Fibroblast of lung (primary cell): ENCODE measurements around the gene TAS2R43. TPM values are rescaled to one million over a fixed set of nuclear protein-coding genes. Genes with fewer than 3 reads are reported as not detected.

ENCODE experiments used
- DNase-seq, 2 donors: peaks; one replicate each; pipeline versions ENCODE4 v3.0.0 to v3.0.0-alpha.2; 2010; ENCODE audit warnings: low read depth in 2 of 2
- H2AFZ ChIP-seq: 2 replicates; pipeline ENCODE4 v1.5.1; 2012; ENCODE audit warnings: low read length, control low read depth, inconsistent platforms
- H3K27ac ChIP-seq: 2 replicates; pipeline ENCODE4 v1.5.1; 2011; ENCODE audit warnings: low read length, control low read depth; ENCODE audit not compliant: insufficient read depth
- H3K27me3 ChIP-seq: 2 replicates; pipeline ENCODE4 v1.5.1; 2011; ENCODE audit warnings: mild to moderate bottlenecking, low read length; ENCODE audit not compliant: control insufficient read depth, insufficient read depth
- H3K36me3 ChIP-seq: 2 replicates; pipeline ENCODE4 v1.5.1; 2011; ENCODE audit warnings: low read length; ENCODE audit not compliant: control insufficient read depth, insufficient read depth
- H3K4me1 ChIP-seq: 2 replicates; pipeline ENCODE4 v1.5.1; 2011; ENCODE audit warnings: low read length; ENCODE audit not compliant: control insufficient read depth, insufficient read depth; ENCODE audit errors: extremely low read depth
- H3K4me2 ChIP-seq: 2 replicates; pipeline ENCODE4 v1.5.1; 2011; ENCODE audit warnings: low read length, control low read depth; ENCODE audit not compliant: insufficient read depth; ENCODE audit errors: extremely low read depth
- H3K4me3 ChIP-seq, 4 experiments: fragments of 200-600 bp in 1 of 4; sonication (generic) in 1 of 4; replicated peaks in 1 of 4; 2 replicates each; pipeline ENCODE4 v1.5.1; 2011 to 2016; ENCODE audit warnings: low read length in 4 of 4, low read depth in 3 of 4, mild to moderate bottlenecking in 3 of 4, control low read depth in 2 of 4, inconsistent platforms in 1 of 4, mixed read lengths in 1 of 4; ENCODE audit not compliant: insufficient read depth in 1 of 4; ENCODE audit errors: control extremely low read depth in 1 of 4
- H3K79me2 ChIP-seq: 2 replicates; pipeline ENCODE4 v1.5.1; 2012; ENCODE audit warnings: mild to moderate bottlenecking, low read length, inconsistent platforms; ENCODE audit not compliant: control insufficient read depth, insufficient read depth
- H3K9ac ChIP-seq: 2 replicates; pipeline ENCODE4 v1.5.1; 2011; ENCODE audit warnings: mild to moderate bottlenecking, low read length, control low read depth; ENCODE audit not compliant: insufficient read depth
- H3K9me3 ChIP-seq: 2 replicates; pipeline ENCODE4 v1.5.1; 2012; ENCODE audit warnings: low read depth, low read length; ENCODE audit not compliant: control insufficient read depth, insufficient read depth
- H4K20me1 ChIP-seq: 2 replicates; pipeline ENCODE4 v1.5.1; 2011; ENCODE audit warnings: low read length; ENCODE audit not compliant: control insufficient read depth, insufficient read depth; ENCODE audit errors: extremely low read depth
- CTCF ChIP-seq, 2 donors: IDR thresholded peaks in 1 of 2; conservative IDR thresholded peaks in 1 of 2; 1 replicate in 1 of 2; 2 replicates in 1 of 2; pipeline ENCODE4 v1.5.1; 2011 to 2012; ENCODE audit warnings: low read length in 2 of 2, control low read depth in 1 of 2, inconsistent platforms in 1 of 2, low read depth in 1 of 2, mild to moderate bottlenecking in 1 of 2
- EZH2 ChIP-seq: IDR thresholded peaks from 2 replicates; pipeline ENCODE4 v1.5.1; 2012; ENCODE audit warnings: low read length, control low read depth, mild to moderate bottlenecking; ENCODE audit errors: missing control alignments
- polyA plus RNA-seq, 2 donors: library from polyadenylated mRNA; depleted of rRNA in 1 of 2; stranded (reverse) in 1 of 2; unstranded in 1 of 2; fragments of >200 nt; gene quantifications; 2 replicates each; pipeline ENCODE4 v1.2.1, GENCODE V29; 2011 to 2012; ENCODE audit warnings: missing spikeins in 1 of 2
- total RNA-seq: library from RNA; depleted of rRNA; stranded (reverse); fragments of >200 nt; gene quantifications from 2 replicates; pipeline ENCODE4 v1.2.1, GENCODE V29; 2014

Gene TAS2R43
- total and polyA plus RNA-seq, 2 donors (not counting 1 experiment from before 2014, with no cell fraction given), result 0.99 TPM; not detected in 1

GRCh38 chr12:11089246-11089645, 2.9 kb downstream of the TAS2R43 start:
- H3K79me2 ChIP-seq, result no peaks in the 10 kb centered on the region
- H4K20me1 ChIP-seq, result no peaks in the 10 kb centered on the region
- no peak overlapping the region for H3K27ac ChIP-seq
- H2AFZ ChIP-seq, result no peak overlapping the region
- no peaks in the 10 kb centered on the region for H3K4me1 ChIP-seq
- H3K4me2 ChIP-seq, result no peak overlapping the region
- no peak overlapping the region for H3K4me3 ChIP-seq
- H3K27me3 ChIP-seq, result no peaks in the 10 kb centered on the region
- no peak for TF ChIP-seq CTCF (conservative IDR thresholded peaks at IDR 0.05 in 1 of 2, IDR thresholded peaks at IDR 0.05 in 1 of 2; ENCODE audit: low read depth in 1 of 2, low read length in 2 of 2)
- TF ChIP-seq EZH2, result no peak
- no peaks in the 10 kb centered on the region for H3K9me3 ChIP-seq
- H3K9ac ChIP-seq, result no peak overlapping the region
- H3K36me3 ChIP-seq, result no peaks in the 10 kb centered on the region
- no peak for DNase-seq

- no peaks in the 10 kb centered on the region for H3K36me3 ChIP-seq
- H3K9me3 ChIP-seq, result no peaks in the 10 kb centered on the region
- no peak overlapping the region for H2AFZ ChIP-seq
- H3K9ac ChIP-seq, result no peak overlapping the region
- no peak overlapping the region for H3K4me2 ChIP-seq
- H3K4me3 ChIP-seq, result no peak overlapping the region
- H3K4me1 ChIP-seq, result no peaks in the 10 kb centered on the region
- H3K27me3 ChIP-seq, result no peaks in the 10 kb centered on the region
- peak in 1 of 2 donors; percentile 20 for DNase-seq
- TF ChIP-seq CTCF (conservative IDR thresholded peaks at IDR 0.05 in 1 of 2, IDR thresholded peaks at IDR 0.05 in 1 of 2; ENCODE audit: low read depth in 1 of 2, low read length in 2 of 2) (no peak), EZH2 (no peak)
- H3K27ac ChIP-seq, result no peak overlapping the region
- no peaks in the 10 kb centered on the region for H4K20me1 ChIP-seq
- H3K79me2 ChIP-seq, result no peaks in the 10 kb centered on the region
These were observed 6.7 kb downstream of the TAS2R43 start for GRCh38 chr12:11085419-11085818.

- DNase-seq, result no peak
- Histone ChIP-seq H3K27ac (no peak overlapping the region), H3K4me3 (no peak overlapping the region), H3K9me3 (no peaks in the 10 kb centered on the region), H3K9ac (no peak overlapping the region), H3K79me2 (no peaks in the 10 kb centered on the region), H3K36me3 (no peaks in the 10 kb centered on the region), H3K4me1 (no peaks in the 10 kb centered on the region), H4K20me1 (no peaks in the 10 kb centered on the region), H3K27me3 (no peaks in the 10 kb centered on the region), H3K4me2 (no peak overlapping the region), H2AFZ (no peak overlapping the region)
- TF ChIP-seq CTCF (conservative IDR thresholded peaks at IDR 0.05 in 1 of 2, IDR thresholded peaks at IDR 0.05 in 1 of 2; ENCODE audit: low read depth in 1 of 2, low read length in 2 of 2) (no peak), EZH2 (no peak)
These were observed 10.1 kb downstream of the TAS2R43 start for GRCh38 chr12:11081987-11082386.
